Upper lobe of right lung (tissue), 1 donor: ENCODE results near the gene GLB1L2. TPM values are rescaled to one million over a fixed set of nuclear protein-coding genes. Genes with fewer than 3 reads are reported as not detected.

Experiments used
- ATAC-seq: fragments of 200-7000 bp; cut with Tn5 transposase; one replicate; pipeline ENCODE4 v1.9.1; 2020; ENCODE audit warnings: mild to moderate bottlenecking, moderate library complexity
- DNase-seq: peaks from one replicate; pipeline ENCODE4 v3.0.0-alpha.2; 2020
- H3K27ac ChIP-seq: fragments of 200-600 bp; one replicate; pipeline ENCODE4 v1.8.0; 2022
- H3K27me3 ChIP-seq: fragments of 200-600 bp; one replicate; pipeline ENCODE4 v1.8.0; 2022; ENCODE audit warnings: mild to moderate bottlenecking
- H3K36me3 ChIP-seq: fragments of 200-600 bp; one replicate; pipeline ENCODE4 v1.8.0; 2022
- H3K4me1 ChIP-seq: fragments of 200-600 bp; one replicate; pipeline ENCODE4 v1.8.0; 2022
- H3K4me3 ChIP-seq: fragments of 200-600 bp; one replicate; pipeline ENCODE4 v1.8.0; 2022; ENCODE audit warnings: mild to moderate bottlenecking
- H3K9me3 ChIP-seq: fragments of 200-600 bp; one replicate; pipeline ENCODE4 v1.8.0; 2022
- intact Hi-C: fragments of 100-400 bp; cut with DNase I; formaldehyde crosslinking; loops from one replicate; pipeline ENCODE4 v1.11.0; 2022
- total RNA-seq: library from RNA; stranded (reverse); fragmentation: NEBNext Ultra II Directional; extraction: Animal tissue kit (Norgen Biotek cat#: 25700); gene quantifications from one replicate; pipeline ENCODE4 v1.2.1, GENCODE V29; 2021
- TF ChIP-seq, protein P1 (sequence below): fragments of 200-600 bp; IDR thresholded peaks from one replicate; pipeline ENCODE4 v1.8.0; 2022; ENCODE audit warnings: antibody characterized with exemption
- donor health status: DM: no; HTN: yes; CAD: no; lungs with severe emphysema.

The GLB1L2 gene
- total RNA-seq, 1 donor from 2014 or later = 4.9 TPM

GRCh38 chr11:134371436-134372185, 39.8 kb downstream of the GLB1L2 start:
- H3K4me1 ChIP-seq = no peaks in the 10 kb centered on the region
- TF ChIP-seq, protein P1, sequence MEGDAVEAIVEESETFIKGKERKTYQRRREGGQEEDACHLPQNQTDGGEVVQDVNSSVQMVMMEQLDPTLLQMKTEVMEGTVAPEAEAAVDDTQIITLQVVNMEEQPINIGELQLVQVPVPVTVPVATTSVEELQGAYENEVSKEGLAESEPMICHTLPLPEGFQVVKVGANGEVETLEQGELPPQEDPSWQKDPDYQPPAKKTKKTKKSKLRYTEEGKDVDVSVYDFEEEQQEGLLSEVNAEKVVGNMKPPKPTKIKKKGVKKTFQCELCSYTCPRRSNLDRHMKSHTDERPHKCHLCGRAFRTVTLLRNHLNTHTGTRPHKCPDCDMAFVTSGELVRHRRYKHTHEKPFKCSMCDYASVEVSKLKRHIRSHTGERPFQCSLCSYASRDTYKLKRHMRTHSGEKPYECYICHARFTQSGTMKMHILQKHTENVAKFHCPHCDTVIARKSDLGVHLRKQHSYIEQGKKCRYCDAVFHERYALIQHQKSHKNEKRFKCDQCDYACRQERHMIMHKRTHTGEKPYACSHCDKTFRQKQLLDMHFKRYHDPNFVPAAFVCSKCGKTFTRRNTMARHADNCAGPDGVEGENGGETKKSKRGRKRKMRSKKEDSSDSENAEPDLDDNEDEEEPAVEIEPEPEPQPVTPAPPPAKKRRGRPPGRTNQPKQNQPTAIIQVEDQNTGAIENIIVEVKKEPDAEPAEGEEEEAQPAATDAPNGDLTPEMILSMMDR = no peak
- no peaks in the 10 kb centered on the region for H3K27me3 ChIP-seq
- DNase-seq = peak; percentile 60
- no peaks in the 10 kb centered on the region for H3K9me3 ChIP-seq
- H3K27ac ChIP-seq = no peak overlapping the region
- no peak for ATAC-seq
- no peak overlapping the region for H3K4me3 ChIP-seq
- H3K36me3 ChIP-seq = no peaks in the 10 kb centered on the region
- intact Hi-C loops = no loop called here

- Histone ChIP-seq H3K27ac (no peak overlapping the region), H3K36me3 (no peaks in the 10 kb centered on the region), H3K4me3 (no peak overlapping the region), H3K4me1 (no peaks in the 10 kb centered on the region), H3K27me3 (no peaks in the 10 kb centered on the region), H3K9me3 (no peaks in the 10 kb centered on the region)
- DNase-seq (peak; percentile 31), ATAC-seq (no peak)
- TF ChIP-seq, protein P1 = no peak
- intact Hi-C loops = no loop called here
Measured at GRCh38 chr11:134372536-134372935, 40.7 kb downstream of the GLB1L2 start.

GRCh38 chr11:134372961-134373360, 41.2 kb downstream of the GLB1L2 start:
- H3K4me3 ChIP-seq = no peak overlapping the region
- H3K36me3 ChIP-seq = no peaks in the 10 kb centered on the region
- no peak for ATAC-seq
- DNase-seq = peak; percentile 37
- TF ChIP-seq, protein P1 = no peak
- H3K27me3 ChIP-seq = no peaks in the 10 kb centered on the region
- H3K9me3 ChIP-seq = no peaks in the 10 kb centered on the region
- H3K4me1 ChIP-seq = no peaks in the 10 kb centered on the region
- no peak overlapping the region for H3K27ac ChIP-seq
- intact Hi-C loops = no loop called here

- Histone ChIP-seq H3K4me1 (no peaks in the 10 kb centered on the region), H3K36me3 (no peaks in the 10 kb centered on the region), H3K9me3 (no peaks in the 10 kb centered on the region), H3K4me3 (no peak overlapping the region), H3K27me3 (no peaks in the 10 kb centered on the region), H3K27ac (no peak overlapping the region)
- DNase-seq (peak; percentile 54), ATAC-seq (no peak)
- TF ChIP-seq, protein P1 = no peak
- intact Hi-C loops = no loop called here
Measured at GRCh38 chr11:134373591-134374052, 41.8 kb downstream of the GLB1L2 start.

GRCh38 chr11:134374171-134374570, 42.4 kb downstream of the GLB1L2 start:
- TF ChIP-seq, protein P1 = no peak
- no peaks in the 10 kb centered on the region for H3K4me1 ChIP-seq
- no peaks in the 10 kb centered on the region for H3K36me3 ChIP-seq
- no peak overlapping the region for H3K4me3 ChIP-seq
- peak; percentile 45 for DNase-seq
- no peak overlapping the region for H3K27ac ChIP-seq
- ATAC-seq = no peak
- no peaks in the 10 kb centered on the region for H3K9me3 ChIP-seq
- intact Hi-C loops = no loop called here
- no peaks in the 10 kb centered on the region for H3K27me3 ChIP-seq
